ENCODE results near the gene PDZD7.

- TF ChIP-seq, protein P1, sequence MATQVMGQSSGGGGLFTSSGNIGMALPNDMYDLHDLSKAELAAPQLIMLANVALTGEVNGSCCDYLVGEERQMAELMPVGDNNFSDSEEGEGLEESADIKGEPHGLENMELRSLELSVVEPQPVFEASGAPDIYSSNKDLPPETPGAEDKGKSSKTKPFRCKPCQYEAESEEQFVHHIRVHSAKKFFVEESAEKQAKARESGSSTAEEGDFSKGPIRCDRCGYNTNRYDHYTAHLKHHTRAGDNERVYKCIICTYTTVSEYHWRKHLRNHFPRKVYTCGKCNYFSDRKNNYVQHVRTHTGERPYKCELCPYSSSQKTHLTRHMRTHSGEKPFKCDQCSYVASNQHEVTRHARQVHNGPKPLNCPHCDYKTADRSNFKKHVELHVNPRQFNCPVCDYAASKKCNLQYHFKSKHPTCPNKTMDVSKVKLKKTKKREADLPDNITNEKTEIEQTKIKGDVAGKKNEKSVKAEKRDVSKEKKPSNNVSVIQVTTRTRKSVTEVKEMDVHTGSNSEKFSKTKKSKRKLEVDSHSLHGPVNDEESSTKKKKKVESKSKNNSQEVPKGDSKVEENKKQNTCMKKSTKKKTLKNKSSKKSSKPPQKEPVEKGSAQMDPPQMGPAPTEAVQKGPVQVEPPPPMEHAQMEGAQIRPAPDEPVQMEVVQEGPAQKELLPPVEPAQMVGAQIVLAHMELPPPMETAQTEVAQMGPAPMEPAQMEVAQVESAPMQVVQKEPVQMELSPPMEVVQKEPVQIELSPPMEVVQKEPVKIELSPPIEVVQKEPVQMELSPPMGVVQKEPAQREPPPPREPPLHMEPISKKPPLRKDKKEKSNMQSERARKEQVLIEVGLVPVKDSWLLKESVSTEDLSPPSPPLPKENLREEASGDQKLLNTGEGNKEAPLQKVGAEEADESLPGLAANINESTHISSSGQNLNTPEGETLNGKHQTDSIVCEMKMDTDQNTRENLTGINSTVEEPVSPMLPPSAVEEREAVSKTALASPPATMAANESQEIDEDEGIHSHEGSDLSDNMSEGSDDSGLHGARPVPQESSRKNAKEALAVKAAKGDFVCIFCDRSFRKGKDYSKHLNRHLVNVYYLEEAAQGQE (IDR thresholded peaks at IDR 0.05; ENCODE audit: borderline replicate concordance) = no peak
- TF ChIP-seq CTCF (IDR thresholded peaks at IDR 0.05; ENCODE audit: poor library complexity, severe bottlenecking) (no peak), EZH2 (IDR thresholded peaks at IDR 0.05; ENCODE audit: borderline replicate concordance, insufficient read depth, low read length, poor library complexity, severe bottlenecking) (no peak), POLR2AphosphoS5 (IDR thresholded peaks at IDR 0.05) (peak; percentile 18)
Observed at GRCh38 chr10:101075775-101076174, 44.8 kb upstream of the PDZD7 start.

All from neural cell (in vitro differentiated cells).